ENCODE data around the gene CLDN34.

DNA sequence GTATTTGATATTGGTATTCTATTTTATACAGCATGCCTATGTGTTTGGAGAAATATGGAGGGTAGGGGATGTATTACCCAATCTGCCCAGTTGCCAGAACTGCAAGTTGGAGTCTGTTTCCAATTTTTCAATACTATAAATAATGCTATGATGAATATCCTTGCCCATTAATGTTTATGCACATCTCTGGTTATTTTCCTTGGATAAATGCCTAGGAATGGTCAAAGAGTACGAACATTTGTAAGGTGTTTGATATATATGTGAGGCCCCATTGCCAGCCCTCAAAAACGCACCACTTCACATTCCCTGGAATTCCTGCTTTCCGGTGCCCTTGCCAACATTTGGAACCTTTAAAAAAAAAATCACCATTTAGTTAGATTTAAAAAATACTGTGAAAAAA, 34.3 kb downstream of the CLDN34 start:
- TF ChIP-seq, protein P1, sequence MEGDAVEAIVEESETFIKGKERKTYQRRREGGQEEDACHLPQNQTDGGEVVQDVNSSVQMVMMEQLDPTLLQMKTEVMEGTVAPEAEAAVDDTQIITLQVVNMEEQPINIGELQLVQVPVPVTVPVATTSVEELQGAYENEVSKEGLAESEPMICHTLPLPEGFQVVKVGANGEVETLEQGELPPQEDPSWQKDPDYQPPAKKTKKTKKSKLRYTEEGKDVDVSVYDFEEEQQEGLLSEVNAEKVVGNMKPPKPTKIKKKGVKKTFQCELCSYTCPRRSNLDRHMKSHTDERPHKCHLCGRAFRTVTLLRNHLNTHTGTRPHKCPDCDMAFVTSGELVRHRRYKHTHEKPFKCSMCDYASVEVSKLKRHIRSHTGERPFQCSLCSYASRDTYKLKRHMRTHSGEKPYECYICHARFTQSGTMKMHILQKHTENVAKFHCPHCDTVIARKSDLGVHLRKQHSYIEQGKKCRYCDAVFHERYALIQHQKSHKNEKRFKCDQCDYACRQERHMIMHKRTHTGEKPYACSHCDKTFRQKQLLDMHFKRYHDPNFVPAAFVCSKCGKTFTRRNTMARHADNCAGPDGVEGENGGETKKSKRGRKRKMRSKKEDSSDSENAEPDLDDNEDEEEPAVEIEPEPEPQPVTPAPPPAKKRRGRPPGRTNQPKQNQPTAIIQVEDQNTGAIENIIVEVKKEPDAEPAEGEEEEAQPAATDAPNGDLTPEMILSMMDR (IDR thresholded peaks at IDR 0.05; ENCODE audit: low read depth, low read length) = no peak
- no peak for TF ChIP-seq EZH2phosphoT487 (IDR thresholded peaks at IDR 0.05; ENCODE audit: low read depth)
